GM19035 (cell line): ENCODE data around the gene NUP107.
A peak's percentile ranks its signal among the peaks of the same experiment; 100 is the strongest.
"Not testable (repeated sequence)": the region's sequence is repeated elsewhere in the genome, so short reads cannot be mapped to it uniquely, and the experiment has no call there.

Experiments
- ATAC-seq: cut with Tn5 transposase; IDR thresholded peaks from one replicate; pipeline ENCODE4 v1.9.1; 2021; ENCODE audit not compliant: unreplicated experiment

Gene NUP107

GRCh38 chr12:68686595-68687521 is at the start of gene NUP107:
NUP107 (plus strand) TSS chr12:68686978; CDS start chr12:68687066, 88 bp downstream.
- peak; percentile 98 for ATAC-seq

GRCh38 chr12:68637439-68637838 is 49.3 kb upstream of the NUP107 start:
- ATAC-seq = not testable (repeated sequence)

GRCh38 chr12:68638171-68638570 is 48.6 kb upstream of the NUP107 start:
- no peak for ATAC-seq

- no peak for ATAC-seq
Measured at GRCh38 chr12:68638721-68639395, 47.9 kb upstream of the NUP107 start.

- no peak for ATAC-seq
Measured at GRCh38 chr12:68639396-68639767, 47.4 kb upstream of the NUP107 start.

- ATAC-seq = peak; percentile 85
Measured at GRCh38 chr12:68641138-68641537, 45.6 kb upstream of the NUP107 start.

GRCh38 chr12:68646484-68646883 is 40.3 kb upstream of the NUP107 start:
- no peak for ATAC-seq

GRCh38 chr12:68647507-68647906 is 39.3 kb upstream of the NUP107 start:
- no peak for ATAC-seq

GRCh38 chr12:68648179-68648578 is 38.6 kb upstream of the NUP107 start:
- no peak for ATAC-seq

GRCh38 chr12:68665016-68665569 is 21.7 kb upstream of the NUP107 start:
- ATAC-seq = no peak

GRCh38 chr12:68667291-68667690 is 19.5 kb upstream of the NUP107 start:
- no peak for ATAC-seq

- ATAC-seq = no peak
Measured at GRCh38 chr12:68667896-68668295, 18.9 kb upstream of the NUP107 start.

GRCh38 chr12:68671179-68671578 is 15.6 kb upstream of the NUP107 start:
- no peak for ATAC-seq

- ATAC-seq = no peak
Measured at GRCh38 chr12:68673788-68674187, 13.0 kb upstream of the NUP107 start.

- no peak for ATAC-seq
Measured at GRCh38 chr12:68674376-68674775, 12.4 kb upstream of the NUP107 start.

GRCh38 chr12:68675101-68675842 is 11.5 kb upstream of the NUP107 start:
- ATAC-seq = no peak

- ATAC-seq = not testable (repeated sequence)
Measured at GRCh38 chr12:68676854-68677253, 9.9 kb upstream of the NUP107 start.

GRCh38 chr12:68686262-68686594 is 550 bp upstream of the NUP107 start:
- no peak for ATAC-seq

GRCh38 chr12:68695454-68695853 is 8.7 kb downstream of the NUP107 start:
- ATAC-seq = no peak

GRCh38 chr12:68699486-68699885 is 12.7 kb downstream of the NUP107 start:
- no peak for ATAC-seq

GRCh38 chr12:68727776-68728175 is 41.0 kb downstream of the NUP107 start:
- no peak for ATAC-seq
